Suppressor macrophage (primary cell): ENCODE measurements around the gene ALG12.

Experiments
- DNase-seq, 4 experiments: peaks; one replicate each; pipeline ENCODE4 v3.0.0-alpha.2; 2020 to 2022

ALG12 gene

GRCh38 chr22:49929994-49930575, 11.8 kb upstream of the ALG12 start:
- no peak for DNase-seq

DNA sequence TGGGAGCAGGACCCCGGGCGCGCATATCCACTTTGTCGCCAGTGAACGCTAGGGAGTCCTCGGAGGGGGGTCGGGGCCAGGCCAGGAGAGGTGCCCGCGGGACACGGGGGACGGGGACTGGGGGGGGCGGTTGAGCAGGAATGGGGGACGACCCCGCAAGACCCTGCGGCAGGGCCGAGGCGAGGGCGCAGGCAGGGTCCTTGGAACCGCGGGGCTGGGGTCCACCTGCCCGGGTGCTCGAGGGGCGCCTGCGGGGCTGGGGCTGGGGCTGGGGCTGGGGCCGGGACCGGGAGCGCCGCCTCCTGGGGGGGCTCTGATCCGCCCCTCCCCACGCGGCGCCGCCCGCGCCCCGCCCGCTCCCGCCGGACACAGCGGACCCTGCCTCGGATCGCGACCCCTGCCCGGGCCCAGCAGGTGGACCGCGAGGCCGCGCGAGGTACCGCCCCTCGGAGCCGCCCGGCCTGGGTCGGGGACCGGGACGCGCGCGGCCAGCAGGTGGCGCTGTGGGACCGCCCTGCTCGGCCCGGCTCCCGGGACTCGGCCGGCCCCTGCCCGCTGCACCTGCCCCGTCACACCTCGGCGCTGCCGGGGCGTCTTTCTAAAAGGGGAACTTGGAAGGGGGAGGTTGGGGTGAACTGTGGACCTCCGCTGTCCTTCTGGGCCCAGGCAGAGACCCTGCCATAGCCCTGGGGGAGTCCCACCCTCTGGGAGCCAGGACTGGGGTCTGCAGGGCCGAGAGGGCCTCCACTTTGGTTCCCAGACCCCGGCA, 11.2 kb upstream of the ALG12 start:
- DNase-seq = peak; percentile 52 to 84 (median 78)

DNA sequence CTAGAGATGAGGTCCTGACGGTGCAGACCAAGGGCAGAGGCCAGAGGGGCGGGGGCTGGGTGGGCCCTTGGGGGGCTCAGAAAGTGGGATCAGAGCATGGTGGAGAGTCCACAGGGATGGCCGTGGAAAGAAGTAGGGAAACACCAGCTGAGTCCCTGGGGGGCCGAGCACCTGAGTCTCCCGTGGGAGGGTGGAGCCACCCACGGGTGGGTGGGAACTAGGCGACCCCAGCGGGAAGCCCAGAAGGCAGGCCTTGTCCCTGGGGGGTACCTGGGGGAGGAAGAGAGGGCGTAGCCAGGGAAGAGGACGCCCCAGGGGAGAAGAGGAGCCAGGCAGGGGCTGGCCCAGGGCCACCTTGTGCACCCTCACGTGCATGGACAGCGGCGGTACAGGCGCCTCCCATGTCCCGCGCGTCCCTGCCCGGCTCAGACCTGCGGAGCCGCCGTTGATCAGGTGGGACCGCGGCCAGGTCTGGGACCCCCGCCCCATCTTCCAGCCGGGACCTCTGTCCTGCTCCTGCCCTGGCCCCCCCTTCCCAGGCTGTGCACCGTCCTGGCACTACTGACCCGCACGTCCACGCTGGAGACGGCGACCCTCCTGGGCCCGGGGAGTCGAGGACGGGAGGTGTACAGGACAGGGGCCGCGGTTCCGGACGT, 10.4 kb upstream of the ALG12 start:
- DNase-seq = no peak

DNA sequence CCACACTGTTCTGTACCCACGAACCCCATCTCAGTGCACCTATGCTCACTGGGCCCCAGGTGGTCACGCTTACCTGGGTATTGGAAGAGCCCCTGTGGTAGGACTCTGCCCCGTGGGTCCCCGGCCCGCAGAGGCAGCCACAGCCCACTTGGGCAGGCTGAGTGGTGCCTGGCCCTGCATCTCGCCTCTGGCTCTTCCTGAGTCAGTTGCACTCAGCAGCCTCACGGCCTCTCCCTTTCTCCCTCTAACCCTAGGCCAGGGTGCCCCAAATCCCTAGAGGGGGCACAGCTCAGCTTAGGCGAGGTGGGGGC, 9.9 kb upstream of the ALG12 start:
- DNase-seq = no peak

GRCh38 chr22:49927483-49928184, 9.4 kb upstream of the ALG12 start:
- no peak for DNase-seq

DNA sequence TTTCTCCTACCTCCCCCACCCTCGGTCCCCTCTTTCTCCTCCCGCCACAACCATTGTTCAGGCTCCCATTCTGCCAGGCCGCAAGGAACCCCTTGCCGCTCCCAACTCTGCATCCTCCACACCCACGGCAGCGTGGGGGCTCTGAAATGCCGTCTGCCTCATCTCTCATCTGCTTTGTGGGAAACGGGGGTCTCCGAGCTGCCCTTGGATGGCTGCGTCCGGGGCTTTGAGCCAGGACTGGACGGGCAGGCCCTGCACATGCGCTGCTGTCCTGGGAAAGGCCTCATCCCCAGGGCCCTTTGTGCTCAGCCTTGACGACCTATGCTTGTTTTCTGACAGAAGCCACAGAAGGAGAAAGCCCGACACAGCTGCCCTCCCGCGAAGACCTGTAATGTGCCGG, 8.7 kb upstream of the ALG12 start:
- DNase-seq = no peak

DNA sequence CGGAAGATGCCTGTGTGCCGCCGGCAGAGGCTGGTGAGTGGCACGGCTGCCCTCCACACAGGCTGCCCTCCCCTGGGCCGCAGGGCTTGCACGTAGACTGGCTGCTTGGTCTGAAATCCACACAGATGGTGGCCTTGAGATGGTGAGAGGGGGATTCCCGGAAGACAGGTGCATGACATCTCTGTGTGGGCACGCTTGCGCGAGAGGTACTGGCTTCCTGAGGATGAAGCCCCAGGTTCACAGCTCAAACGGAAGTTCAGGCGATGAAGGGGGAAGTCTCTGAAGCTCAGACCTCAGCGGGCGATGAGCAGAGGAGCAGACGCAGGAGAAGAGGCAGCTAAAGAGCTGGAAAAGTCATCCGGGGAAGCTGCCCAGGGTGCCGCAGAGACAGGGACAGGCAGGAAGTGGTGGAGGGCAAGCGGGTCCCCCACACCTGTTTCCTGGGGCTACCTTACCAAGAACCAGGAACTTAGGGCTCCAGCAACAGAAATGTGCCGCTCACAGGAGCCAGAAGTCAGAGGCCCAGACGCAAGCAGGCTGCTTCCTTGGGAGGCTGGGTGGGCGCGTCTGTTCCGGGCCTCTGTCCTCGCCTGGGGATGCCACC, 7.4 kb upstream of the ALG12 start:
- peak in 3 of 4 experiments; percentile 32 to 59 (median 57) for DNase-seq

- no peak for DNase-seq
Observed at GRCh38 chr22:49924113-49924833, 6.0 kb upstream of the ALG12 start.

- peak in 2 of 4 experiments; percentile 35 to 36 for DNase-seq
Observed at GRCh38 chr22:49923445-49923844, 5.2 kb upstream of the ALG12 start.

- DNase-seq = no peak
Observed at GRCh38 chr22:49922926-49923325, 4.7 kb upstream of the ALG12 start.

DNA sequence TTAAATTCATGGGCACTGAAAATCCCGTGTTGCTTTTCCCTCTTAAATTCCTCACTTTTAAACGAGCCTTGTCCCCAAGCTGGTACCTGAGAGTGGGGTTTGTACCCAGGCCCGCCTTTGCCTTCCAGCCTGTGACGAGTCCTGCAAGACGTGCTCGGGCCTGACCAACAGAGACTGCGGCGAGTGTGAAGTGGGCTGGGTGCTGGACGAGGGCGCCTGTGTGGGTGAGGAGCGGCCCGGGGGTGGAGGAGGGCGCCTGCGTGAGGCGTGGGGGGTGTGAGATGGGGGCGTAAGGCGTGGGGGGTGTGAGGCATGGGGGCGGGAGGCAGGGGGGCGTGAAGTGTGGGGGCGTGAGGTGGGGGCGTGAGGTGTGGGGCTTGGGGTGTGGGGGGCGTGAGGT, 4.2 kb upstream of the ALG12 start:
- no peak for DNase-seq

DNA sequence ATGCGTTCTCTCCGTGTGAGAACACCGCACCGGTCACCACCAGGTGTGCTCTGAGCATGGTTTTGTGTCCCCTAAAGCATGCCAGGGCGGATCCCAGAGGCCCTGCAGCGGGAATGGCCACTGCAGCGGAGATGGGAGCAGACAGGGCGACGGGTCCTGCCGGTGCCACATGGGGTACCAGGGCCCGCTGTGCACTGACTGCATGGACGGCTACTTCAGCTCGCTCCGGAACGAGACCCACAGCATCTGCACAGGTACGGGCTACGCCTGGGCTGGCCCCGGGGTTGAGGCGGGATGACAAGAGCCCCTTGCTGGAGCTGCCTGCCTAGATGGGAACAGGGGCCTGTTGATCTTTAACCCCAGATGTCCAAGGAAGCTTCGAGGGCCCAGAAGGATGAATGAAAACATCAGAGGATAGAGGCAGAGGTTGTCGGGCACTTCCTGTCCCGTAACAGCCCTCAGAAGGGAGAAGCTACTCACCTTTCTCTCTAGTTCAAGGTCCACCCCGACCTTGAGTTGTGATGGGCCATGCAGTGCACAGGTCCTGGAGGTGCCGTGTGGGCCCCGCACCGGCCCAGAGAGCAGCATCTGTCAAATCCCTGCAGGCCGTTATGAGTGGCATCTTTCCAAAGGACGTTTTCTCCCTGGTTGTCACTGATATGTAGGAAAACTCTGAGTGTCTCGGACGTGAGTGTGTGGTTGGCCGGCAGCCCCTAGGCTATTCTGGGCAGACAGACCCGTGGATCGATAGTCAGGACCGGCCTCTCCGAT, 3.5 kb upstream of the ALG12 start:
- no peak for DNase-seq

GRCh38 chr22:49920859-49921258, 2.6 kb upstream of the ALG12 start:
- no peak for DNase-seq

- DNase-seq = no peak
Observed at GRCh38 chr22:49918911-49919881, 958 bp upstream of the ALG12 start.

- DNase-seq = no peak
Observed at GRCh38 chr22:49916831-49917230, 1.4 kb downstream of the ALG12 start.

GRCh38 chr22:49915610-49916009, 2.6 kb downstream of the ALG12 start:
- no peak for DNase-seq

GRCh38 chr22:49914256-49914655, 4.0 kb downstream of the ALG12 start:
- DNase-seq = no peak

GRCh38 chr22:49913446-49913845, 4.8 kb downstream of the ALG12 start:
- DNase-seq = no peak

- no peak for DNase-seq
Observed at GRCh38 chr22:49913026-49913425, 5.2 kb downstream of the ALG12 start.

DNA sequence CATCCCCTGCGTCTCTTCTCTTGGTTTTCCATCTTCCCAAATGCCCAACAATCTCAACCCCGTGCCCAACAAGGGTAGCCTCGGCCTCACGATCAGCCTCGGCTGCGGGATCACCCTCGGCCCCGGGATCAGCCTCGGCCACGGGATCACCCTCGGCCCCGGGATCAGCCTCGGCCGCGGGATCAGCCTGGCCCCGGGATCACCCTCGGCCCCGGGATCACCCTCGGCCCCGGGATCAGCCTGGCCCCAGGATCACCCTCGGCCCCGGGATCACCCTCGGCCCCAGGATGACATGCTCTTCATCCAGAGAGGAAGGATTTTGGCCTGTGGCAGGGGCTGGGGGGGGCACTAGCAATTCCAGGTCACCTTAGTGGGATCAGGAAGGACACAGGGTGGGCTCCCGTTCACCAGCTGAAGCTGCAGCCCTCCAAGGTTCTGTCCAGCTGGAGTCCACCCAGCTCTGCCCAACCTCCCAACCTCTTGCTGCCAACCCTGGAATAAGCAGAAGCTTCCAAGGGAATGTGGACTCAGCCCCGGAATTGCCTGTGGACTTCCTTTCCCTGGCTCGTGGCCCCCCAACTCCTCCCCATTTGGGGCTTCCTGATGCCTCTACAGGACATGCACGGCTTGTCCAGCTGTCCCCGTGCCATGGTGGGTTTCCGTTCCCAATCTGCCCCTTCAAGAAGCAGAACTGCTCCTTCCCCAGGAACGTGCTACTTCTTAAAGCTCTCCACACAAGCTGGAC, 6.2 kb downstream of the ALG12 start:
- DNase-seq = no peak
